DMS114 treated with DMSO at 0.1 percent for 48 hours (cell line): ENCODE data around the gene CCDC69.
"Not testable (repeated sequence)": the region's sequence is repeated elsewhere in the genome, so short reads cannot be mapped to it uniquely, and the experiment has no call there.

Experiments
- DNase-seq: peaks from one replicate; lab custom pipeline; 2025; ENCODE audit not compliant: unreplicated experiment; lab: John Stamatoyannopoulos, UW

CCDC69 gene

GRCh38 chr5:151196556-151197290 is 27.2 kb downstream of the CCDC69 start:
- no peak for DNase-seq

- DNase-seq, result no peak
These were observed 28.3 kb downstream of the CCDC69 start for GRCh38 chr5:151195622-151196021.

GRCh38 chr5:151192626-151193025 is 31.3 kb downstream of the CCDC69 start:
- DNase-seq, result no peak

- no peak for DNase-seq
These were observed 32.2 kb downstream of the CCDC69 start for GRCh38 chr5:151191661-151192060.

GRCh38 chr5:151189151-151189550 is 34.7 kb downstream of the CCDC69 start:
- DNase-seq, result no peak

- DNase-seq, result no peak
These were observed 37.4 kb downstream of the CCDC69 start for GRCh38 chr5:151186538-151186937.

GRCh38 chr5:151186052-151186451 is 37.8 kb downstream of the CCDC69 start:
- DNase-seq, result no peak

GRCh38 chr5:151184316-151185042 is 39.4 kb downstream of the CCDC69 start:
- no peak for DNase-seq

GRCh38 chr5:151183456-151184245 is 40.2 kb downstream of the CCDC69 start:
- DNase-seq, result no peak

GRCh38 chr5:151182976-151183375 is 40.9 kb downstream of the CCDC69 start:
- DNase-seq, result no peak

GRCh38 chr5:151182524-151182900 is 41.4 kb downstream of the CCDC69 start:
- DNase-seq, result no peak

GRCh38 chr5:151181818-151182523 is 41.9 kb downstream of the CCDC69 start:
- DNase-seq, result no peak

GRCh38 chr5:151180291-151180690 is 43.6 kb downstream of the CCDC69 start:
- no peak for DNase-seq

- no peak for DNase-seq
These were observed 44.4 kb downstream of the CCDC69 start for GRCh38 chr5:151179489-151179840.

- no peak for DNase-seq
These were observed 45.0 kb downstream of the CCDC69 start for GRCh38 chr5:151178777-151179488.

- DNase-seq, result no peak
These were observed 45.5 kb downstream of the CCDC69 start for GRCh38 chr5:151178372-151178771.

- DNase-seq, result not testable (repeated sequence)
These were observed 47.6 kb downstream of the CCDC69 start for GRCh38 chr5:151176268-151176667.

GRCh38 chr5:151174612-151175101 is 49.2 kb downstream of the CCDC69 start:
- no peak for DNase-seq

- no peak for DNase-seq
These were observed 49.9 kb downstream of the CCDC69 start for GRCh38 chr5:151173711-151174611.
